HG02610 (cell line): ENCODE measurements around the gene LUZP1.

Experiments used
- ATAC-seq: cut with Tn5 transposase; IDR thresholded peaks from one replicate; pipeline ENCODE4 v1.9.1; 2021; ENCODE audit warnings: mild to moderate bottlenecking, moderate library complexity; ENCODE audit not compliant: unreplicated experiment

The LUZP1 gene

DNA sequence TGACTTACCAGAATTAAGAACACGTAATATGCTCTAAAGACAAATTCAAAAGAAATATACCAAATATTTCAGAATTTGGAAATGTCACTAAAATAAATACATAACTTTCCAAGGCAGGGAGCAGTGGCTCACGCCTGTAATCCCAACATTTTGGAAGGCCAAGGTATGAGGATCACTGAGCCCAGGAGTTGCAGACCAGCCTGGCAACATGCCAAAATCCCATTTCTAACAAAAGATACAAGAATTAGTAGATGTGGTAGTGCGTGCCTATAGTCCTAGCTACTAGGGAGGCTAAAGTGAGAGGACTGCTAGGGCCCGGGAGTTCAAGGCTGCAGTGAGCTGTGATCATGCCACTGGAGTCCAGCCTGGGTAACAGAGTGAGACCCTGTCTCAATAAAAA, 11.7 kb downstream of the LUZP1 start:
- ATAC-seq, result no peak

- ATAC-seq, result no peak
Measured at GRCh38 chr1:23152966-23153684, 15.5 kb downstream of the LUZP1 start.

GRCh38 chr1:23150742-23151141, 17.9 kb downstream of the LUZP1 start:
- ATAC-seq, result no peak

DNA sequence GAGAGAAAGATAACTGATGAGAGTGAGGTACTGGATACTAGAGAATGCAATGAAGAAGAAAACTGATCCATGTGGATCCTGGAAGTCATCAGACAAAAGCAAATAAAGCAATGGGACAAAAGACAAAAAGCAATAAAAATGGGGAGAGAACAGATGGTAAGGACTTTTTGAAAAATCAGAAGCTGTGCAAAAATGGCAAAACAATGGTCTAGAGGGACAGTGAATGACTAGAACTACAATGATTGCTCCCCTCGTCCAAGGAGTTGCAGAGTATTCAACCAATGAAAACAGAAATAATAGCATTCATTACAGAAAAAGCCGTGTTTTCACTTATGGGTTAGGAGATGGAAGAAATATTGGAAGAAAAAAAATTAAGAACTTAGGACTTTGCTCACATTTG, 18.5 kb downstream of the LUZP1 start:
- no peak for ATAC-seq

GRCh38 chr1:23149114-23149513, 19.5 kb downstream of the LUZP1 start:
- ATAC-seq, result no peak

DNA sequence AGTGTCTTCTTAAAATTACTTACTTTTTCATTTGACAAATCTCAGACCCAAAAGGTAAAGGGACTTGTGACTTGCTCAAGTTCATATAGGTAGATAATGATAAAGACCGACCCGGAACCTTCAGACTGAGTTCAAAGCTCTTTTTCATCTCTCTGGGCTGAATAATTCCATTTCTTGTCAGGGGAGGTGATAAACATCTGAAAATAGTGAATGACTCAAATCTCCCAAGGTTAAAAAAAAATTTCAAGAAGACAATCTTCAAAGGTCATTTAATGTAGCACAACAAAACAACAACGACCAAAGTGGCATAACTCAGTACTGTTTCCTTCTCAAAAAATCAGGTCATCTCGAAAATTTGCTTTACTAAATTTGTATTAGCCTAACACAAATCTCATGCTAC, 20.6 kb downstream of the LUZP1 start:
- no peak for ATAC-seq

- no peak for ATAC-seq
Measured at GRCh38 chr1:23140940-23141596, 27.6 kb downstream of the LUZP1 start.

- no peak for ATAC-seq
Measured at GRCh38 chr1:23135268-23135667, 33.4 kb downstream of the LUZP1 start.

DNA sequence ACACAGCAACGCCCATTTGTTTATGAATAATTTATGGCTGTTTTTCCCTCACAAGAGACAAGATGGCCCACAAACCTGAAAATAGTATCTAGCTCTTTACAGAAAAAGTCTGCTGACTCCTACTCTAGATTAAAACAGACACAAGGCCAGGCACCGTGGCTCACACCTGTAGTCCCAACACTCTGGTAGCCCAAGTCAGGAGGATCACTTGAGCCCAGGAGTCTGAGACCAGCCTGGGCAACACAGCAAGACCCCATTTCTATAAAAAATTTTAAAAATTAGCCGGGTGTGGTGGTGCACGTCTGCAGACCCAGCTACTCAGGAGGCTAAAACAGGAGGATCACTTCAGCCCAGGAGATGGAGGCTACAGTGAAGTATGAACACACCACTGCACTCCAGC, 34.6 kb downstream of the LUZP1 start:
- ATAC-seq, result no peak

- ATAC-seq, result no peak
Measured at GRCh38 chr1:23133587-23133986, 35.1 kb downstream of the LUZP1 start.

GRCh38 chr1:23132033-23132432, 36.6 kb downstream of the LUZP1 start:
- ATAC-seq, result no peak

DNA sequence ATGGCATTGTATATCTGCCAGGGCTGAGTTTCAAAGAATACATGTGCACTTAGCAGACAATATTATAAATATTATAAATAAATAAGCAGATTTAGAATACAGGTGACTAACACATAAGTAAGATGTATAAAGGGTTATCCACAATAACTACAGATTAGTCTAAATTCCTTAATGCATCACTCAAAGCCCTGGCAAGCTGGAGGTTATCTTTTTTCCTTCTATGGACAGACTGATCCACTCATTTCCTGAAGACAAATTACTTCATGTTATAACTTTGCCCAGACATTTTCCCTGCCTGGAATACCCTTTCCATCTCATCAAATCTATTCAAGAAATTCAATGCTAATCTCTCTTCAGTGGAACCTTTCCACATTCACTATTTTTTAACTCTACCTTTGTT, 38.8 kb downstream of the LUZP1 start:
- ATAC-seq, result no peak

GRCh38 chr1:23126801-23127200, 41.9 kb downstream of the LUZP1 start:
- no peak for ATAC-seq

GRCh38 chr1:23126200-23126599, 42.5 kb downstream of the LUZP1 start:
- ATAC-seq, result no peak

- ATAC-seq, result no peak
Measured at GRCh38 chr1:23125489-23125888, 43.2 kb downstream of the LUZP1 start.

GRCh38 chr1:23124259-23125026, 44.2 kb downstream of the LUZP1 start:
- no peak for ATAC-seq

DNA sequence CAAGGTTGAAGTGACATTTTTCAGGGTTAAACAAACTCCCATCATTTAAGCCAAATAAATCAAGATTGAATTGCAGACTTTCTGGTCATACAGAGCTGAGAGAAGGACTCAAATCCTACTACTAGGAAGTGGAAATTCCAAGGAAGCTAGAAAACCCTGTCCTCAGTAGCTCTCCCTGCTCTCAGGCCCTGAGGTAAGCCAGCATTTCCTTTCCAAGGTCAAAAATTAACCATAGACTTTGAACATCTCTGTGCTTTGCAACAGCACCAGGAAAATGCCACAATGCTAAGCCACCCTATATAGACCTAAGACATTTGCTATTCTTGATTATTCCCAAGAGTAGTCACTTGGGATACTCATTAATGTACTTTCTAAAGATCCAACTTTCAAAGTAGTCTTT, 45.1 kb downstream of the LUZP1 start:
- ATAC-seq, result no peak

- no peak for ATAC-seq
Measured at GRCh38 chr1:23122796-23123195, 45.9 kb downstream of the LUZP1 start.

DNA sequence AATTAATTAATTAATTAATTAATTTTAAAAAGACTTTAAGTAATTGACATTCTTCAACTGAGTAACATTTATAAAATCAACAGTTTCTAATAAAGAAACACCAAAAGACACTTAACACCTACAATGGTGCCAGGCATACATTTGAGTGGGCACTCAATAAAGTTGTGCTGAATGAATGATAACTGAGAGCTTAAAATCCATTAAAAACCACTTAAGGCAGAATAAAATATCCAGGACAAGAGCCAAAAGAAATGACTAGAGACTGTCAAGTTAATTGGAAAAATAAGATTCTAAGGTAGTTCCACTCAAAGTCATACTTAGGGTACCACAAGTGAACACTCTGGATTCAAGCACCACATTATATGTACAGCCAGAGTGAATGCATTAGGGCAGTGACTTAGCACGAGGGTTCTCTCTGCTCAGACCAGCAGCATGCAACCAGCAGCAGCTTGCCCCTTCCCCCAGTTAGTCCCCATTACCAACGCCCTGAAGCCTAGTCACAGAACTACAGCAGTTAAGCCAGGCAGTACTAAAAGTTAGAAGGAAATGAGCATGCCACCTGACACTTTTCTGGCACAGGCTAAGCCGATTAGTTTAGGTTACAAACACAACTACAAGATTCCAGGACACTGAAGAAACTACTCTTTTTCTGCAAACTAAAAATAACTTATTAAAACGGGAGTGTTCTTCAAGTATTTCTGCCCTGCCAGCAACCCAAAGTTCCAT, 46.5 kb downstream of the LUZP1 start:
- no peak for ATAC-seq

- ATAC-seq, result no peak
Measured at GRCh38 chr1:23120383-23120782, 48.3 kb downstream of the LUZP1 start.
